ENCODE data around the gene SLC25A33. TPM values are rescaled to one million over a fixed set of nuclear protein-coding genes. Genes with fewer than 3 reads are reported as not detected.

The SLC25A33 gene
- total RNA-seq, 2 experiments from 2014 or later: 2.6 to 3.0 TPM

- Mint-ChIP-seq H3K27ac (no peak overlapping the region), H3K36me3 (ENCODE audit: low read depth) (peaks cover 6% of the 10 kb centered on the region), H3K9me3 (no peaks in the 10 kb centered on the region), H3K27me3 (no peaks in the 10 kb centered on the region), H3K4me3 (no peak overlapping the region), H3K4me1 (no peaks in the 10 kb centered on the region)
- DNase-seq: no peak
- POLR2A ChIA-PET: no interaction called here
- CTCF ChIA-PET: no interaction called here
Measured at GRCh38 chr1:9601942-9602793, 62.9 kb downstream of the SLC25A33 start.

GRCh38 chr1:9602794-9603167 lies 63.5 kb downstream of the SLC25A33 start:
- H3K27me3 Mint-ChIP-seq: no peaks in the 10 kb centered on the region
- ChIA-PET POLR2A (no interaction called here), CTCF (no interaction called here)
- no peak overlapping the region for H3K4me3 Mint-ChIP-seq
- no peak for DNase-seq
- H3K36me3 Mint-ChIP-seq (ENCODE audit: low read depth): peaks cover 6% of the 10 kb centered on the region
- no peaks in the 10 kb centered on the region for H3K9me3 Mint-ChIP-seq
- H3K4me1 Mint-ChIP-seq: no peaks in the 10 kb centered on the region
- H3K27ac Mint-ChIP-seq: no peak overlapping the region

- Mint-ChIP-seq H3K4me3 (no peak overlapping the region), H3K27ac (no peak overlapping the region), H3K27me3 (no peaks in the 10 kb centered on the region), H3K36me3 (ENCODE audit: low read depth) (peaks cover 3% of the 10 kb centered on the region), H3K9me3 (no peaks in the 10 kb centered on the region), H3K4me1 (no peaks in the 10 kb centered on the region)
- DNase-seq: no peak
- CTCF ChIA-PET: no interaction called here
- POLR2A ChIA-PET: no interaction called here
Measured at GRCh38 chr1:9603307-9603706, 64.0 kb downstream of the SLC25A33 start.

GRCh38 chr1:9603766-9604753 lies 64.8 kb downstream of the SLC25A33 start:
- Mint-ChIP-seq H3K36me3 (ENCODE audit: low read depth) (peaks cover 3% of the 10 kb centered on the region), H3K27me3 (no peaks in the 10 kb centered on the region), H3K4me3 (no peak overlapping the region), H3K4me1 (no peaks in the 10 kb centered on the region), H3K27ac (no peak overlapping the region), H3K9me3 (no peaks in the 10 kb centered on the region)
- ChIA-PET POLR2A (no interaction called here), CTCF (no interaction called here)
- DNase-seq: no peak

- H3K27ac Mint-ChIP-seq: no peak overlapping the region
- CTCF ChIA-PET: no interaction called here
- no peaks in the 10 kb centered on the region for H3K4me1 Mint-ChIP-seq
Measured at GRCh38 chr1:9604836-9605235, 65.6 kb downstream of the SLC25A33 start.

GRCh38 chr1:9605946-9606455 lies 66.7 kb downstream of the SLC25A33 start:
- H3K36me3 Mint-ChIP-seq (ENCODE audit: low read depth): peaks cover 3% of the 10 kb centered on the region
- no peaks in the 10 kb centered on the region for H3K9me3 Mint-ChIP-seq
- POLR2A ChIA-PET: no interaction called here
- H3K4me3 Mint-ChIP-seq: no peak overlapping the region
- no peak for DNase-seq
- H3K27me3 Mint-ChIP-seq: no peaks in the 10 kb centered on the region
- no peak overlapping the region for H3K27ac Mint-ChIP-seq
- no peaks in the 10 kb centered on the region for H3K4me1 Mint-ChIP-seq
- CTCF ChIA-PET: interaction anchor here (1.2 kb wide), 1 partner anchor 10 kb away, joined by 3 read pairs; no protein-coding TSS in a partner anchor

More at GRCh38 chr1:9604836-9605235, 65.6 kb downstream of the SLC25A33 start:
- H3K36me3 Mint-ChIP-seq (ENCODE audit: low read depth): peaks cover 3% of the 10 kb centered on the region
- no peak for DNase-seq
- POLR2A ChIA-PET: no interaction called here
- no peak overlapping the region for H3K4me3 Mint-ChIP-seq
- H3K27me3 Mint-ChIP-seq: no peaks in the 10 kb centered on the region
- H3K9me3 Mint-ChIP-seq: no peaks in the 10 kb centered on the region

GRCh38 chr1:9606458-9606857 lies 67.2 kb downstream of the SLC25A33 start:
- H3K27me3 Mint-ChIP-seq: no peaks in the 10 kb centered on the region
- peaks cover 4% of the 10 kb centered on the region for H3K36me3 Mint-ChIP-seq (ENCODE audit: low read depth)
- CTCF ChIA-PET: interaction anchor here (1.2 kb wide), 1 partner anchor 9 kb away, joined by 3 read pairs; no protein-coding TSS in a partner anchor
- DNase-seq: no peak
- no peak overlapping the region for H3K4me3 Mint-ChIP-seq
- H3K27ac Mint-ChIP-seq: no peak overlapping the region
- no peaks in the 10 kb centered on the region for H3K9me3 Mint-ChIP-seq
- no peaks in the 10 kb centered on the region for H3K4me1 Mint-ChIP-seq
- POLR2A ChIA-PET: no interaction called here

GRCh38 chr1:9606948-9607347 lies 67.7 kb downstream of the SLC25A33 start:
- ChIA-PET POLR2A (no interaction called here), CTCF (interaction anchor here (1.2 kb wide), 1 partner anchor 9 kb away, joined by 3 read pairs; no protein-coding TSS in a partner anchor)
- no peaks in the 10 kb centered on the region for H3K4me1 Mint-ChIP-seq
- H3K9me3 Mint-ChIP-seq: no peaks in the 10 kb centered on the region
- H3K27me3 Mint-ChIP-seq: no peaks in the 10 kb centered on the region
- H3K4me3 Mint-ChIP-seq: no peak overlapping the region
- no peak overlapping the region for H3K27ac Mint-ChIP-seq
- H3K36me3 Mint-ChIP-seq (ENCODE audit: low read depth): peaks cover 5% of the 10 kb centered on the region
- DNase-seq: no peak

GRCh38 chr1:9607352-9607751 lies 68.1 kb downstream of the SLC25A33 start:
- Mint-ChIP-seq H3K9me3 (no peaks in the 10 kb centered on the region), H3K36me3 (ENCODE audit: low read depth) (peaks cover 5% of the 10 kb centered on the region), H3K4me3 (no peak overlapping the region), H3K27ac (no peak overlapping the region), H3K4me1 (no peaks in the 10 kb centered on the region), H3K27me3 (no peaks in the 10 kb centered on the region)
- DNase-seq: no peak
- ChIA-PET CTCF (interaction anchor here (1.0 kb wide), 1 partner anchor 9 kb away, joined by 3 read pairs; no protein-coding TSS in a partner anchor), POLR2A (no interaction called here)

GRCh38 chr1:9609998-9610397 lies 70.7 kb downstream of the SLC25A33 start:
- H3K4me3 Mint-ChIP-seq: no peak overlapping the region

GRCh38 chr1:9610548-9610947 lies 71.3 kb downstream of the SLC25A33 start:
- Mint-ChIP-seq H3K9me3 (no peaks in the 10 kb centered on the region), H3K27me3 (no peaks in the 10 kb centered on the region), H3K4me3 (no peak overlapping the region), H3K36me3 (ENCODE audit: low read depth) (peaks cover 2% of the 10 kb centered on the region), H3K4me1 (no peaks in the 10 kb centered on the region), H3K27ac (no peak overlapping the region)
- POLR2A ChIA-PET: no interaction called here
- no peak for DNase-seq
- CTCF ChIA-PET: no interaction called here

More at GRCh38 chr1:9609998-9610397, 70.7 kb downstream of the SLC25A33 start:
- DNase-seq: no peak
- no peaks in the 10 kb centered on the region for H3K4me1 Mint-ChIP-seq
- peaks cover 2% of the 10 kb centered on the region for H3K36me3 Mint-ChIP-seq (ENCODE audit: low read depth)
- ChIA-PET CTCF (no interaction called here), POLR2A (no interaction called here)
- H3K27me3 Mint-ChIP-seq: no peaks in the 10 kb centered on the region
- no peak overlapping the region for H3K27ac Mint-ChIP-seq
- H3K9me3 Mint-ChIP-seq: no peaks in the 10 kb centered on the region

GRCh38 chr1:9611716-9612115 lies 72.5 kb downstream of the SLC25A33 start:
- ChIA-PET CTCF (no interaction called here), POLR2A (no interaction called here)
- no peak for DNase-seq
- Mint-ChIP-seq H3K9me3 (no peaks in the 10 kb centered on the region), H3K4me3 (no peak overlapping the region), H3K27me3 (no peaks in the 10 kb centered on the region), H3K27ac (no peak overlapping the region), H3K4me1 (no peaks in the 10 kb centered on the region), H3K36me3 (ENCODE audit: low read depth) (peaks cover 2% of the 10 kb centered on the region)

GRCh38 chr1:9612162-9612845 lies 73.0 kb downstream of the SLC25A33 start:
- H3K27ac Mint-ChIP-seq: no peak overlapping the region
- POLR2A ChIA-PET: no interaction called here
- no peaks in the 10 kb centered on the region for H3K27me3 Mint-ChIP-seq
- no peak for DNase-seq
- CTCF ChIA-PET: interaction anchor here (0.9 to 1.0 kb wide), 2 partner anchors 23 to 172 kb away, joined by 3 read pairs; no protein-coding TSS in a partner anchor
- no peak overlapping the region for H3K4me3 Mint-ChIP-seq
- no peaks in the 10 kb centered on the region for H3K4me1 Mint-ChIP-seq
- no peaks in the 10 kb centered on the region for H3K9me3 Mint-ChIP-seq
- H3K36me3 Mint-ChIP-seq (ENCODE audit: low read depth): peaks cover 2% of the 10 kb centered on the region

All from activated CD4-positive, alpha-beta memory T cell treated with anti-CD3 and anti-CD28 coated beads, Interleukin-2, amount 10 ng/mL, durations not matched to agents 7 days and 5 days (primary cell).